WTC11 (cell line): ENCODE measurements around the gene SHTN1. TPM values are rescaled to one million over a fixed set of nuclear protein-coding genes. Genes with fewer than 3 reads are reported as not detected.

Source experiments
- ATAC-seq: fragments of 200-7000 bp; cut with Tn5 transposase; 2 replicates; pipeline ENCODE4 v1.10.0; 2021; ENCODE audit warnings: mild to moderate bottlenecking, moderate library complexity
- CTCF ChIA-PET: fragments of 300-600 bp; sonication (Branson Sonifier 250); formaldehyde crosslinking; loops from one replicate; lab custom pipeline; 2021; ENCODE audit warnings: antibody characterized with exemption; lab: Charles Lee
- POLR2A ChIA-PET: fragments of 350-600 bp; sonication (Branson Sonifier 250); formaldehyde crosslinking; loops from one replicate; lab custom pipeline; 2021; ENCODE audit warnings: antibody characterized with exemption; lab: Charles Lee
- DNase-seq: peaks from one replicate; pipeline ENCODE4 v3.0.0; 2021; ENCODE audit warnings: low spot score
- H3K27ac Mint-ChIP-seq: 2 replicates; pipeline ENCODE4 v1.8.0; 2021; ENCODE audit warnings: mixed read lengths
- H3K27me3 Mint-ChIP-seq: 2 replicates; pipeline ENCODE4 v1.8.0; 2021; ENCODE audit warnings: low read depth, mild to moderate bottlenecking, moderate library complexity, mixed read lengths
- H3K36me3 Mint-ChIP-seq: 2 replicates; pipeline ENCODE4 v1.8.0; 2021; ENCODE audit warnings: mixed read lengths
- H3K4me1 Mint-ChIP-seq: 2 replicates; pipeline ENCODE4 v1.8.0; 2022; ENCODE audit warnings: mixed read lengths
- H3K4me3 Mint-ChIP-seq: 2 replicates; pipeline ENCODE4 v1.8.0; 2021; ENCODE audit warnings: mild to moderate bottlenecking, moderate library complexity, mixed read lengths
- H3K9me3 Mint-ChIP-seq: 2 replicates; pipeline ENCODE4 v1.8.0; 2021; ENCODE audit warnings: mixed read lengths
- ATF3 ChIP-seq: sonication (generic); formaldehyde crosslinking; conservative IDR thresholded peaks from 2 replicates; pipeline ENCODE4 v1.8.1; 2022; ENCODE audit warnings: mild to moderate bottlenecking, missing genetic modification reagents
- CREB1 ChIP-seq: sonication (generic); formaldehyde crosslinking; IDR thresholded peaks from 2 replicates; pipeline ENCODE4 v1.8.0; 2023; ENCODE audit warnings: mild to moderate bottlenecking, missing genetic modification reagents
- ELF4 ChIP-seq: sonication (generic); formaldehyde crosslinking; IDR thresholded peaks from 2 replicates; pipeline ENCODE4 v1.8.1; 2022; ENCODE audit warnings: low read depth, mild to moderate bottlenecking, moderate library complexity, missing genetic modification reagents
- ESRRA ChIP-seq: sonication (generic); formaldehyde crosslinking; IDR thresholded peaks from 2 replicates; pipeline ENCODE4 v1.8.1; 2022; ENCODE audit warnings: mild to moderate bottlenecking, missing genetic modification reagents, borderline replicate concordance
- FOXP1 ChIP-seq: sonication (generic); formaldehyde crosslinking; IDR thresholded peaks from 2 replicates; pipeline ENCODE4 v1.8.0; 2022; ENCODE audit warnings: missing genetic modification reagents, mild to moderate bottlenecking, moderate library complexity, borderline replicate concordance
- GTF2I ChIP-seq: fragments of 250-450 bp; sonication (Bioruptor Pico); conservative IDR thresholded peaks from 2 replicates; pipeline ENCODE4 v1.4.0; 2021; ENCODE audit warnings: mild to moderate bottlenecking
- JUN ChIP-seq: sonication (generic); formaldehyde crosslinking; IDR thresholded peaks from 2 replicates; pipeline ENCODE4 v1.8.0; 2023; ENCODE audit warnings: mild to moderate bottlenecking, missing genetic modification reagents
- NR1H2 ChIP-seq: sonication (generic); formaldehyde crosslinking; IDR thresholded peaks from 2 replicates; pipeline ENCODE4 v1.9.0; 2021; ENCODE audit warnings: mild to moderate bottlenecking, moderate library complexity, missing genetic modification reagents
- NR2C2 ChIP-seq: sonication (generic); formaldehyde crosslinking; IDR thresholded peaks from 2 replicates; pipeline ENCODE4 v1.8.0; 2022; ENCODE audit warnings: mild to moderate bottlenecking, missing genetic modification reagents
- PREB ChIP-seq: sonication (generic); formaldehyde crosslinking; IDR thresholded peaks from 2 replicates; pipeline ENCODE4 v1.8.1; 2022; ENCODE audit warnings: mild to moderate bottlenecking, missing genetic modification reagents, moderate library complexity, borderline replicate concordance
- SMAD3 ChIP-seq: sonication (generic); formaldehyde crosslinking; IDR thresholded peaks from 2 replicates; pipeline ENCODE4 v1.8.0; 2022; ENCODE audit warnings: missing genetic modification reagents, mild to moderate bottlenecking, borderline replicate concordance
- SOX15 ChIP-seq: fragments of 250-450 bp; sonication (Bioruptor Pico); IDR thresholded peaks from 2 replicates; pipeline ENCODE4 v1.9.0; 2021; ENCODE audit warnings: mild to moderate bottlenecking
- USF2 ChIP-seq: sonication (generic); formaldehyde crosslinking; IDR thresholded peaks from 2 replicates; pipeline ENCODE4 v1.8.1; 2023; ENCODE audit warnings: mild to moderate bottlenecking, missing genetic modification reagents, moderate library complexity
- ZBTB21 ChIP-seq: sonication (generic); formaldehyde crosslinking; IDR thresholded peaks from 2 replicates; pipeline ENCODE4 v1.8.1; 2023; ENCODE audit warnings: mild to moderate bottlenecking, missing genetic modification reagents, borderline replicate concordance
- ZNF219 ChIP-seq: sonication (generic); formaldehyde crosslinking; IDR thresholded peaks from 2 replicates; pipeline ENCODE4 v1.8.0; 2023; ENCODE audit warnings: missing genetic modification reagents, mild to moderate bottlenecking, borderline replicate concordance
- total RNA-seq: library from RNA; stranded (reverse); gene quantifications from 3 replicates; pipeline ENCODE4 v1.2.3, GENCODE V29; 2021
- TF ChIP-seq, protein P1 (sequence below): fragments of 200-600 bp; IDR thresholded peaks from 2 replicates; pipeline ENCODE4 v1.8.0; 2022; ENCODE audit warnings: antibody characterized with exemption
- TF ChIP-seq, protein P2 (sequence below): sonication (generic); formaldehyde crosslinking; IDR thresholded peaks from 2 replicates; pipeline ENCODE4 v1.8.1; 2023; ENCODE audit warnings: mild to moderate bottlenecking, missing genetic modification reagents, borderline replicate concordance
- TF ChIP-seq, protein P3 (sequence below): sonication (generic); formaldehyde crosslinking; IDR thresholded peaks from 2 replicates; pipeline ENCODE4 v1.8.0; 2022; ENCODE audit warnings: mild to moderate bottlenecking, missing genetic modification reagents
- TF ChIP-seq, protein P4 (sequence below): fragments of 250-450 bp; sonication (Bioruptor Pico); IDR thresholded peaks from 2 replicates; pipeline ENCODE4 v1.9.0; 2021; ENCODE audit warnings: moderate library complexity, mild to moderate bottlenecking, inconsistent platforms, borderline replicate concordance
- TF ChIP-seq, protein P5 (sequence below): sonication (generic); formaldehyde crosslinking; IDR thresholded peaks from 2 replicates; pipeline ENCODE4 v1.8.0; 2023; ENCODE audit warnings: missing genetic modification reagents

SHTN1 gene
- total RNA-seq, 1 experiment from 2014 or later = 11.0 TPM

- Mint-ChIP-seq H3K27me3 (peaks cover 57% of the 10 kb centered on the region), H3K9me3 (peaks cover 7% of the 10 kb centered on the region; the same call in 1 of the 2 replicates), H3K4me3 (no peak overlapping the region), H3K27ac (no peak overlapping the region), H3K4me1 (peaks cover 42% of the 10 kb centered on the region)
- ChIA-PET POLR2A (no interaction called here), CTCF (no interaction called here)
- ATAC-seq = no peak
- DNase-seq = no peak
- no peak for TF ChIP-seq NR2C2 (CRISPR knock-in tag)
- no peak for TF ChIP-seq ZNF219 (CRISPR knock-in tag)
- TF ChIP-seq ESRRA (CRISPR knock-in tag) = no peak
- TF ChIP-seq ATF3 (CRISPR knock-in tag) = no peak
- no peak for TF ChIP-seq NR1H2
- TF ChIP-seq USF2 (CRISPR knock-in tag) = no peak
- TF ChIP-seq, protein P1, sequence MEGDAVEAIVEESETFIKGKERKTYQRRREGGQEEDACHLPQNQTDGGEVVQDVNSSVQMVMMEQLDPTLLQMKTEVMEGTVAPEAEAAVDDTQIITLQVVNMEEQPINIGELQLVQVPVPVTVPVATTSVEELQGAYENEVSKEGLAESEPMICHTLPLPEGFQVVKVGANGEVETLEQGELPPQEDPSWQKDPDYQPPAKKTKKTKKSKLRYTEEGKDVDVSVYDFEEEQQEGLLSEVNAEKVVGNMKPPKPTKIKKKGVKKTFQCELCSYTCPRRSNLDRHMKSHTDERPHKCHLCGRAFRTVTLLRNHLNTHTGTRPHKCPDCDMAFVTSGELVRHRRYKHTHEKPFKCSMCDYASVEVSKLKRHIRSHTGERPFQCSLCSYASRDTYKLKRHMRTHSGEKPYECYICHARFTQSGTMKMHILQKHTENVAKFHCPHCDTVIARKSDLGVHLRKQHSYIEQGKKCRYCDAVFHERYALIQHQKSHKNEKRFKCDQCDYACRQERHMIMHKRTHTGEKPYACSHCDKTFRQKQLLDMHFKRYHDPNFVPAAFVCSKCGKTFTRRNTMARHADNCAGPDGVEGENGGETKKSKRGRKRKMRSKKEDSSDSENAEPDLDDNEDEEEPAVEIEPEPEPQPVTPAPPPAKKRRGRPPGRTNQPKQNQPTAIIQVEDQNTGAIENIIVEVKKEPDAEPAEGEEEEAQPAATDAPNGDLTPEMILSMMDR = no peak
- TF ChIP-seq, all 79 proteins: peak for 0
- no peaks in the 10 kb centered on the region for H3K36me3 Mint-ChIP-seq
These were observed 11.4 kb downstream of the SHTN1 start for GRCh38 chr10:116993610-116994009.

GRCh38 chr10:116992183-116992582, 12.8 kb downstream of the SHTN1 start:
- no peak overlapping the region for H3K4me3 Mint-ChIP-seq
- no peaks in the 10 kb centered on the region for H3K36me3 Mint-ChIP-seq
- peak; percentile 41; the same call in 1 of the 2 replicates for ATAC-seq
- no peaks in the 10 kb centered on the region for H3K9me3 Mint-ChIP-seq
- DNase-seq = no peak
- peak overlapping the region; percentile 28 for H3K27ac Mint-ChIP-seq
- peaks cover 44% of the 10 kb centered on the region for H3K4me1 Mint-ChIP-seq
- CTCF ChIA-PET = interaction anchor here (1.5 to 1.6 kb wide), 2 partner anchors 176 to 183 kb away, joined by 3 to 5 read pairs; no protein-coding TSS in a partner anchor
- H3K27me3 Mint-ChIP-seq = peaks cover 50% of the 10 kb centered on the region
- POLR2A ChIA-PET = no interaction called here
- no peak for TF ChIP-seq FOXP1 (CRISPR knock-in tag)
- TF ChIP-seq, protein P2, sequence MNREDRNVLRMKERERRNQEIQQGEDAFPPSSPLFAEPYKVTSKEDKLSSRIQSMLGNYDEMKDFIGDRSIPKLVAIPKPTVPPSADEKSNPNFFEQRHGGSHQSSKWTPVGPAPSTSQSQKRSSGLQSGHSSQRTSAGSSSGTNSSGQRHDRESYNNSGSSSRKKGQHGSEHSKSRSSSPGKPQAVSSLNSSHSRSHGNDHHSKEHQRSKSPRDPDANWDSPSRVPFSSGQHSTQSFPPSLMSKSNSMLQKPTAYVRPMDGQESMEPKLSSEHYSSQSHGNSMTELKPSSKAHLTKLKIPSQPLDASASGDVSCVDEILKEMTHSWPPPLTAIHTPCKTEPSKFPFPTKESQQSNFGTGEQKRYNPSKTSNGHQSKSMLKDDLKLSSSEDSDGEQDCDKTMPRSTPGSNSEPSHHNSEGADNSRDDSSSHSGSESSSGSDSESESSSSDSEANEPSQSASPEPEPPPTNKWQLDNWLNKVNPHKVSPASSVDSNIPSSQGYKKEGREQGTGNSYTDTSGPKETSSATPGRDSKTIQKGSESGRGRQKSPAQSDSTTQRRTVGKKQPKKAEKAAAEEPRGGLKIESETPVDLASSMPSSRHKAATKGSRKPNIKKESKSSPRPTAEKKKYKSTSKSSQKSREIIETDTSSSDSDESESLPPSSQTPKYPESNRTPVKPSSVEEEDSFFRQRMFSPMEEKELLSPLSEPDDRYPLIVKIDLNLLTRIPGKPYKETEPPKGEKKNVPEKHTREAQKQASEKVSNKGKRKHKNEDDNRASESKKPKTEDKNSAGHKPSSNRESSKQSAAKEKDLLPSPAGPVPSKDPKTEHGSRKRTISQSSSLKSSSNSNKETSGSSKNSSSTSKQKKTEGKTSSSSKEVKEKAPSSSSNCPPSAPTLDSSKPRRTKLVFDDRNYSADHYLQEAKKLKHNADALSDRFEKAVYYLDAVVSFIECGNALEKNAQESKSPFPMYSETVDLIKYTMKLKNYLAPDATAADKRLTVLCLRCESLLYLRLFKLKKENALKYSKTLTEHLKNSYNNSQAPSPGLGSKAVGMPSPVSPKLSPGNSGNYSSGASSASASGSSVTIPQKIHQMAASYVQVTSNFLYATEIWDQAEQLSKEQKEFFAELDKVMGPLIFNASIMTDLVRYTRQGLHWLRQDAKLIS (CRISPR knock-in tag) = no peak
- no peak for TF ChIP-seq SMAD3 (CRISPR knock-in tag)
- TF ChIP-seq NR2C2 (CRISPR knock-in tag) = no peak
- TF ChIP-seq CREB1 (CRISPR knock-in tag) = no peak
- TF ChIP-seq, protein P3, sequence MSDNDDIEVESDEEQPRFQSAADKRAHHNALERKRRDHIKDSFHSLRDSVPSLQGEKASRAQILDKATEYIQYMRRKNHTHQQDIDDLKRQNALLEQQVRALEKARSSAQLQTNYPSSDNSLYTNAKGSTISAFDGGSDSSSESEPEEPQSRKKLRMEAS (CRISPR knock-in tag) = no peak
- no peak for TF ChIP-seq ZBTB21 (CRISPR knock-in tag)
- TF ChIP-seq JUN (CRISPR knock-in tag) = no peak
- TF ChIP-seq, protein P4, sequence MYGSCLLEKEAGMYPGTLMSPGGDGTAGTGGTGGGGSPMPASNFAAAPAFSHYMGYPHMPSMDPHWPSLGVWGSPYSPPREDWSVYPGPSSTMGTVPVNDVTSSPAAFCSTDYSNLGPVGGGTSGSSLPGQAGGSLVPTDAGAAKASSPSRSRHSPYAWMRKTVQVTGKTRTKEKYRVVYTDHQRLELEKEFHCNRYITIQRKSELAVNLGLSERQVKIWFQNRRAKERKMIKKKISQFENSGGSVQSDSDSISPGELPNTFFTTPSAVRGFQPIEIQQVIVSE (CRISPR knock-in tag) = no peak
- TF ChIP-seq GTF2I = no peak
- TF ChIP-seq ELF4 (CRISPR knock-in tag) = no peak
- TF ChIP-seq PREB = no peak
- TF ChIP-seq, protein P5, sequence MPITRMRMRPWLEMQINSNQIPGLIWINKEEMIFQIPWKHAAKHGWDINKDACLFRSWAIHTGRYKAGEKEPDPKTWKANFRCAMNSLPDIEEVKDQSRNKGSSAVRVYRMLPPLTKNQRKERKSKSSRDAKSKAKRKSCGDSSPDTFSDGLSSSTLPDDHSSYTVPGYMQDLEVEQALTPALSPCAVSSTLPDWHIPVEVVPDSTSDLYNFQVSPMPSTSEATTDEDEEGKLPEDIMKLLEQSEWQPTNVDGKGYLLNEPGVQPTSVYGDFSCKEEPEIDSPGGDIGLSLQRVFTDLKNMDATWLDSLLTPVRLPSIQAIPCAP (CRISPR knock-in tag) = no peak
- TF ChIP-seq, protein P1 = no peak
- no peak for TF ChIP-seq SOX15 (CRISPR knock-in tag)
